ENCODE data around the gene POLR3E. TPM values are rescaled to one million over a fixed set of nuclear protein-coding genes. Genes with fewer than 3 reads are reported as not detected.

POLR3E gene
- polyA plus RNA-seq, 1 donor from 2014 or later, result 10.7 TPM

DNA sequence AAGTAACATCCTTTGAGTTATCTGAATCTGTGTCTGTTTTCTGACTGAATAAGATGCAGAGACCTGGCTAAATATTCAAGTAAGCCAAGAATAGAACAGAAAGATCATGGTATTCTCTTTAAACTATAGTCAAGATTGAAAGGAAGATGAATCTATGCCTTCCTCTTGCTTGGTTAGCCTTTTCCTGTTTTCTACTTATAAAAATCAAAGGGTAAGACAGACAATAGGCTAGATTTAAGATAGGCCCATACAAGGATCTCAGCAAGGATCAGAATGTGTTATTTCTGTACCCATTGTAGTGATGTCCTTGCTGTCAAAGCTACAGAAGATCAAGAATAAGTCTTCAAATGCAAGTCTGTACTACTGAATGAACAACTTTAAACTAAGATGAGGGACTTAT, 84.2 kb downstream of the POLR3E start:
- no peaks in the 10 kb centered on the region for H3K36me3 Mint-ChIP-seq
- H3K9me3 Mint-ChIP-seq, result no peaks in the 10 kb centered on the region
- H3K27me3 Mint-ChIP-seq, result no peaks in the 10 kb centered on the region
- peaks cover 0 to 3% (median 3%) of the 10 kb centered on the region in 3 donors for H3K4me1 Mint-ChIP-seq
- H3K4me3 Mint-ChIP-seq, result no peak overlapping the region
- no peak overlapping the region for H3K27ac Mint-ChIP-seq

- Mint-ChIP-seq H3K9me3 (no peaks in the 10 kb centered on the region), H3K27me3 (no peaks in the 10 kb centered on the region), H3K4me1 (peaks cover 0 to 3% (median 3%) of the 10 kb centered on the region in 3 donors), H3K36me3 (peaks cover 2% of the 10 kb centered on the region), H3K27ac (no peak overlapping the region), H3K4me3 (no peak overlapping the region)
Observed at GRCh38 chr16:22383827-22384226, 86.6 kb downstream of the POLR3E start.

Other genes starting within 250 kb of the POLR3E start
- not detected for gene VWA3A, start 204.9 kb upstream of the POLR3E start, polyA plus RNA-seq
- 0.20 TPM for gene SDR42E2, start 134.9 kb upstream of the POLR3E start, polyA plus RNA-seq
- 2.2 TPM for gene EEF2K, start 91.1 kb upstream of the POLR3E start, polyA plus RNA-seq
- 16.2 TPM for gene CDR2, start 77.2 kb downstream of the POLR3E start, polyA plus RNA-seq
- 20.7 TPM for gene NPIPB5, start 213.5 kb downstream of the POLR3E start, polyA plus RNA-seq